ENCODE results near the gene KL.

Gene KL

DNA sequence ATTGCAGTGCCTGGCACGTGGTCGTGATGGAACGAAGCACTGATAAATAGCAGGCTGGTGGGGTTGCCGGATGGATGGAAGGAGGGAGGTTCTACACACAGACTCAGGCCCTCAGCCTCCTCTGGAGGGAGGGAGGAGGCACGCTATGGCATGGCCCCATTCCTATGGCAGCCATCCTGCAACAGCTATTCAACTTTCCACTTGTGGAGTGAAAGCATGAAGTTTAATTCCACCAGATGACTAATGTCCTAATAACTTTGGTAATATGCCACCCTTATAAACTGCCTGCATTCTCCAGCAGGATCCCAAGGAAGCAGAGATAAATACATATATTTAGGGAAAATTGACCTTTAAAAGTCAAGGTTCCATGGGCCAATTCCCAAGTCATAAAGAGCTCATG is 92.4 kb downstream of the KL start:
- Histone ChIP-seq H3K36me3 (ENCODE audit: insufficient read depth, low read length) (peaks cover 100% of the 10 kb centered on the region), H3K4me2 (ENCODE audit: low read length) (no peak overlapping the region), H3K9ac (ENCODE audit: low read depth, low read length) (peak overlapping the region; percentile 19), H3K27me3 (ENCODE audit: control insufficient read depth, insufficient read depth, low read length) (no peaks in the 10 kb centered on the region), H3K4me3 (ENCODE audit: low read length) (no peak overlapping the region), H3K4me1 (ENCODE audit: control insufficient read depth, insufficient read depth, low read length) (peaks cover 55% of the 10 kb centered on the region), H3K9me3 (replicated peaks; ENCODE audit: low read length) (no peaks in the 10 kb centered on the region)

DNA sequence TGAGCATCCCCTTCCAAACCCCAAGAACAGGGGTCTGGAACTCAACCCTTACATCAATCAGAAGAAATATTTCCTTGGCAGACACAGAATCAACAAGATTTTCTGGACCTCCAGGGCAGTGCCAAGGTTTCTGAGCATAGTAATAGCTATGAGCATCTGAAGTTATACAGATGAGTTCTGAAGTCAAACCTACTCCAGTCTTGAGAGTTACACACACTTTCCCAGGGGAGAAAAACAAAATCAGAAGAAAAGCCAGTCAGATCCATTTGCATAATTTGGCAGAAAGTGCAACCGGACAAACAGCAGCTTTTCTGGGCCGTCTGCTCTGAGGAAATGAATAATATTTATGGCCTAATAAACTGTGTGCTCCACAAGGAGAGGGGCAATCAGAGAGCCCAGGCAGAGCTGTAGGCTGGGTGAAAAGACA is 93.1 kb downstream of the KL start:
- no peak overlapping the region for H3K4me2 ChIP-seq (ENCODE audit: low read length)
- no peaks in the 10 kb centered on the region for H3K27me3 ChIP-seq (ENCODE audit: control insufficient read depth, insufficient read depth, low read length)
- peaks cover 57% of the 10 kb centered on the region for H3K4me1 ChIP-seq (ENCODE audit: control insufficient read depth, insufficient read depth, low read length)
- no peak overlapping the region for H3K4me3 ChIP-seq (ENCODE audit: low read length)
- H3K36me3 ChIP-seq (ENCODE audit: insufficient read depth, low read length): peaks cover 100% of the 10 kb centered on the region
- no peaks in the 10 kb centered on the region for H3K9me3 ChIP-seq (replicated peaks; ENCODE audit: low read length)
- peak overlapping the region; percentile 19 for H3K9ac ChIP-seq (ENCODE audit: low read depth, low read length)

DNA sequence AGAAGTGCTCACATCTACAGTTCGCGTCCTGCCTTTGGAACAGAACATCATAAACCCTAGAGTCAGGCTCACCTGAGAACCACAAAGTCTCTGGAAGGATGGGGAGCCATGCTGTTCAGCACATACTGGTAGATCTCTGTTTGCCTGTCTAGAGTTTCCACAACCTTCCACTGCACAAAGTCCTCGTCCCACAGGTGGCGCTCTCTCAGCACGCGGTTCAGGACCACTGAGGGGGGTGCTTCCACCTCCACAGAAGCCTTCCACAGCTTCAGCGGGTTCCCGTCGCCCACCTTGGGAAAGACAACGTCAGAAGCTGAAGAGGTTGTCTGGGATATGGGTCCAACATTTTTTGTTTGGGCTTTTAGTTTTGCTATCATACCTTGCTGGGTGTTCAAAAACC is 93.6 kb downstream of the KL start:
- H3K4me2 ChIP-seq (ENCODE audit: low read length): no peak overlapping the region
- peaks cover 57% of the 10 kb centered on the region for H3K4me1 ChIP-seq (ENCODE audit: control insufficient read depth, insufficient read depth, low read length)
- H3K9ac ChIP-seq (ENCODE audit: low read depth, low read length): peak overlapping the region; percentile 19
- H3K4me3 ChIP-seq (ENCODE audit: low read length): no peak overlapping the region
- no peaks in the 10 kb centered on the region for H3K9me3 ChIP-seq (replicated peaks; ENCODE audit: low read length)
- no peaks in the 10 kb centered on the region for H3K27me3 ChIP-seq (ENCODE audit: control insufficient read depth, insufficient read depth, low read length)
- H3K36me3 ChIP-seq (ENCODE audit: insufficient read depth, low read length): peaks cover 100% of the 10 kb centered on the region

DNA sequence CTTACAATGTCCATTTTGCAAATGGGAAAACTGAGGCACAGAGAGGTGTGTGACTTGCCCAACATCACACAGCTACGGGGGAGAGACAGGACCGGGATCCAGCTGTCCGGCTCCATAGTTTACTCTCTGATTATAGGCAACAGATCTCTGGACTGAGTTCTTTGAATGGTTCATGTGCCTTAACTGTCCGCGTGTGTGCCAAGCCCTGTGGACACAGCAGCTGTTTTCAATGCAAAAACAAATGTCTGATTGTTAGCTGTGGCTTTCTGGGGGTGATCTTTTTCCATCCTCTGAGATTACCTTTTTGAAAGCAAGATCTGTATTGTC is 94.1 kb downstream of the KL start:
- H3K4me3 ChIP-seq (ENCODE audit: low read length): no peak overlapping the region
- peak overlapping the region; percentile 39 for H3K4me2 ChIP-seq (ENCODE audit: low read length)
- H3K9me3 ChIP-seq (replicated peaks; ENCODE audit: low read length): no peaks in the 10 kb centered on the region
- peak overlapping the region; percentile 44 for H3K9ac ChIP-seq (ENCODE audit: low read depth, low read length)
- H3K27me3 ChIP-seq (ENCODE audit: control insufficient read depth, insufficient read depth, low read length): no peaks in the 10 kb centered on the region
- H3K36me3 ChIP-seq (ENCODE audit: insufficient read depth, low read length): peaks cover 100% of the 10 kb centered on the region
- peaks cover 57% of the 10 kb centered on the region for H3K4me1 ChIP-seq (ENCODE audit: control insufficient read depth, insufficient read depth, low read length)

DNA sequence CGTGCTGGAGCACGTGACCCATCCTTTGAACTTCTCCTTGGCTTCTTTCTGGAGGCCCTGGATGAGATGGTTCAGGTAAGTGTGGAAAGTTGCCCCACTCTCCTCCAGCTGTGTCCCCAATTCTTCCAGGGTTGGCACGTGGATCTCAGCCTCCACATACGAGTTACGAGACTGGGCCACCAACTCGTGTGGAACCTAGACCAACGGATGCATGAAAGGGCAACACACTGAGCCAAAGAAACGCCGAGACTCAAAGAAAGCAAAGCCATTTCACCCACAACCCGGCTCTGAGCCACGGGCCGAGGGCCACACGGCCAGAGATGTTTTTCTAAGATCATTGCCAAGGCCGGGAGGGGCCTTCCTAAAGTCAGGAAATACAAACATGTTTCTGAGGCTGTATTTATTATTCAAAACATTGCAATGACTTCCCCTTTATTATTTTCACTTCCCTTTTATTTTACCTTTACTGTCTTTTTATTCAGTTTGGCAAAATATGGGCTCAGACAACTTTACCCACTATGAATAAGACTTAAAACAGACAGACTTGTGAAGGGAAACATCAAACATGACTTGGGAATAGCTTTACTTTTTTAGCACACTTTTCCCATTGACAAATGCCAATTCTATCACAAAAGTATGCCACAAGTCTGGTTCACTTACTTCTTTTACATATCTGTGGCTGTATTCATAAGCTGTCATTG is 94.6 kb downstream of the KL start:
- H3K36me3 ChIP-seq (ENCODE audit: insufficient read depth, low read length): peaks cover 100% of the 10 kb centered on the region
- no peaks in the 10 kb centered on the region for H3K27me3 ChIP-seq (ENCODE audit: control insufficient read depth, insufficient read depth, low read length)
- H3K9me3 ChIP-seq (replicated peaks; ENCODE audit: low read length): no peaks in the 10 kb centered on the region
- peak overlapping the region; percentile 24 for H3K4me3 ChIP-seq (ENCODE audit: low read length)
- H3K9ac ChIP-seq (ENCODE audit: low read depth, low read length): peak overlapping the region; percentile 44
- H3K4me1 ChIP-seq (ENCODE audit: control insufficient read depth, insufficient read depth, low read length): peaks cover 57% of the 10 kb centered on the region
- H3K4me2 ChIP-seq (ENCODE audit: low read length): peak overlapping the region; percentile 39

DNA sequence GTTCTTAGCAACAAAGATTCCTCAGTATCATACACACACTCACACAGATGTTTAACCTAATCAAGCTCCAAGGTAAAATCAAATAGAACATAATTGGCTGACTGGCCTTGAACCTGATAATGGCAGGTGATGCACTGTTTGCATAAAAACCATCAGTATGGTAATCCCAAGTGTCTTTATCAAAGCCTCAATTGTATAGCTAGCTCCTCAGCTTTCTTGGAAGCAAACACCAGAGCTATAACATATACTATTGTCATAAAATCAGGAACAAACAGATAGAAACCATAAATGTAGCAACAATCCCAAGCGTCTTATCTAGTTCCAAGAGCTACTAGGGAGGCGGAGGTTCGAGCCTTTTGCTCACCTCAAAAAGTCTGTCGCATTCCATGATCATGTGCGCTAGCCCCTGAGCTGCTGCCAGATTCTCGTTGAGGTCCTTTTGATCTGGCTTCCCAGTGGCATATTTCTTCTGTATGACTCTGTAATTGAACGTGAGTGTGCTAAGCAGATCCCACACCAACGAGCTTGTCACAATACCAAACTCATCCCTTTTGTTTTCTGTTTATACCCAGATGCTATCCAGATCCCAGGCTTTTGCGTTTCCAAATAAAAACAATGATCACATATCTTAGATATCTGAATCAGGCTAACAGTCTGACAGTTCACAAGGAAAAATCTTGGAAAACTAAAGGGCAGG is 95.3 kb downstream of the KL start:
- Histone ChIP-seq H3K36me3 (ENCODE audit: insufficient read depth, low read length) (peaks cover 100% of the 10 kb centered on the region), H3K4me3 (ENCODE audit: low read length) (no peak overlapping the region), H3K27me3 (ENCODE audit: control insufficient read depth, insufficient read depth, low read length) (no peaks in the 10 kb centered on the region), H3K9me3 (replicated peaks; ENCODE audit: low read length) (no peaks in the 10 kb centered on the region), H3K9ac (ENCODE audit: low read depth, low read length) (peak overlapping the region; percentile 44), H3K4me1 (ENCODE audit: control insufficient read depth, insufficient read depth, low read length) (peaks cover 57% of the 10 kb centered on the region), H3K4me2 (ENCODE audit: low read length) (peak overlapping the region; percentile 39)

DNA sequence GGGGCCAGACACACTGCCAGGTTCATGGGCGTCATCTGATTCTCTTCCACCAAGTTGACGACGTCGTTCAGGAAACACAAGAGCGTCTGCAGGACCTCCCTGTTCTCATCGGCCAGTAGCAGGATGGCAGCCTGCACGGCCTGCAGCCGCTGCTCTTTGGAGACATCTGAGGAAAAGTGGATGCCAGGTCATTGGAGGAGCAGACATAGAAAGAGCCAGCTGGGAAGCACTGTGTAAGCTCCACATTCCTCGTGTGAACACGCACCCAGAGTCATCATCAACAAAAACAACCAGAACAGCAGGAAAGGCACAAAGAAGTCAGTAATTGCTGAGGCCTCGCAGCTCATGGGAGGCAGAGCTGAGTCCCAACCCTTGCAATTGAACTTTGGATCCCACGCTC is 96.5 kb downstream of the KL start:
- Histone ChIP-seq H3K36me3 (ENCODE audit: insufficient read depth, low read length) (peaks cover 100% of the 10 kb centered on the region), H3K4me2 (ENCODE audit: low read length) (no peak overlapping the region), H3K9me3 (replicated peaks; ENCODE audit: low read length) (no peaks in the 10 kb centered on the region), H3K4me3 (ENCODE audit: low read length) (no peak overlapping the region), H3K27me3 (ENCODE audit: control insufficient read depth, insufficient read depth, low read length) (no peaks in the 10 kb centered on the region), H3K9ac (ENCODE audit: low read depth, low read length) (no peak overlapping the region), H3K4me1 (ENCODE audit: control insufficient read depth, insufficient read depth, low read length) (peaks cover 57% of the 10 kb centered on the region)

DNA sequence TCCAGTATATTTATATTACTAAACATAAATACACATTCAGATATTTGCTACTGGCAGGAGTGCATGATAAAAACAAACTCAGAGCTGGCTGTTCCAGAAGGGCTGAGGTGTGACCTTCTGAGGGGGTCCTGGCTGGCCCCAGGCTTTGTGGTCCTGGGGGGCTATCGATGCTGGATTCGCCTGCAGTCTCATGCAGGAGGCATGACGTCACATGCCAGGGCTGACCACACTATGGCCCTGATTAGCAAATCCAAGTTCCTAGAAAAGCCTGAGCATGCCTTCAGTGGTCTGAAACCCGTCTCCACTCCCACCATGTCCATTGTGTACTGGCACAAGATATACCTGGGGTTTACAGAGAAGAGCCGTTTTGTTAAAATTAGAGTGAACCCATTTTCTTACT is 97.9 kb downstream of the KL start:
- H3K9me3 ChIP-seq (replicated peaks; ENCODE audit: low read length): no peaks in the 10 kb centered on the region
- peaks cover 100% of the 10 kb centered on the region for H3K36me3 ChIP-seq (ENCODE audit: insufficient read depth, low read length)
- no peaks in the 10 kb centered on the region for H3K27me3 ChIP-seq (ENCODE audit: control insufficient read depth, insufficient read depth, low read length)
- H3K4me3 ChIP-seq (ENCODE audit: low read length): no peak overlapping the region
- peaks cover 46% of the 10 kb centered on the region for H3K4me1 ChIP-seq (ENCODE audit: control insufficient read depth, insufficient read depth, low read length)
- H3K9ac ChIP-seq (ENCODE audit: low read depth, low read length): no peak overlapping the region
- H3K4me2 ChIP-seq (ENCODE audit: low read length): no peak overlapping the region

DNA sequence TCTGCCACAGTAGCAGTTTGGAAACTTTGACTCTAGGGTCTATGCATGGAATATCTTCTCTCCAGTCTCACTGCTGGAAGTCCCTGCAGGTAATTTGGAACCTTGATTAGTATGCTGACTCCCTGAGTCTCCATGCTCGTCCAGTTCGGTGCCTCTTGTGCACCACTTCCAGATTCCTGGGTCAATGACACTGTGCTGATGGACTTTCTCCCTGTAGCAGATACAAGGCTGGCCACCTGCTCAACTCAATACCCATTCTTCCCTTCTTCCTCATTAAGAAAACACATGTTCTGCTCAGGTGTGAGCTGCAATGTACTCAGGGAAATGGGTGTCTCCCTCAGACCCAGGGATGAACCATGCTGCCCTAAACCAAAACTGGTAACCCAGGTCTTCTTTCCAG is 99.1 kb downstream of the KL start:
- H3K27me3 ChIP-seq (ENCODE audit: control insufficient read depth, insufficient read depth, low read length): no peaks in the 10 kb centered on the region
- H3K4me3 ChIP-seq (ENCODE audit: low read length): no peak overlapping the region
- H3K4me2 ChIP-seq (ENCODE audit: low read length): no peak overlapping the region
- no peaks in the 10 kb centered on the region for H3K9me3 ChIP-seq (replicated peaks; ENCODE audit: low read length)
- H3K36me3 ChIP-seq (ENCODE audit: insufficient read depth, low read length): peaks cover 100% of the 10 kb centered on the region
- H3K4me1 ChIP-seq (ENCODE audit: control insufficient read depth, insufficient read depth, low read length): peaks cover 39% of the 10 kb centered on the region
- H3K9ac ChIP-seq (ENCODE audit: low read depth, low read length): no peak overlapping the region

All from skeletal muscle satellite cell (primary cell).